ENCODE data around the gene TTBK2. TPM values are rescaled to one million over a fixed set of nuclear protein-coding genes. Genes with fewer than 3 reads are reported as not detected.

The TTBK2 gene
- total and polyA plus RNA-seq, 2 donors (not counting 3 experiments of a cell fraction or from before 2014, with no cell fraction given), result 4.4 to 17.1 TPM

GRCh38 chr15:42760759-42761158, 159.8 kb downstream of the TTBK2 start:
- Histone ChIP-seq H3K4me3 (replicated peaks in 1 of 3; ENCODE audit: insufficient read depth in 1 of 3, low read depth in 1 of 3, low read length in 3 of 3) (no peak overlapping the region), H3K9ac (replicated peaks; ENCODE audit: extremely low read depth, insufficient read depth, low read length) (no peak overlapping the region), H3K36me3 (ENCODE audit: control insufficient read depth in 2 of 2, extremely low read depth in 1 of 2, insufficient read depth in 2 of 2, low read length in 2 of 2) (no peaks in the 10 kb centered on the region), H3K27ac (ENCODE audit: insufficient read depth, low read depth, low read length) (no peak overlapping the region), H2AFZ (ENCODE audit: low read depth, low read length) (no peak overlapping the region), H3K9me1 (replicated peaks; ENCODE audit: control insufficient read depth, extremely low read depth, insufficient read depth, low read length) (no peaks in the 10 kb centered on the region), H3K4me2 (ENCODE audit: insufficient read depth, low read length) (no peak overlapping the region), H3K79me2 (ENCODE audit: control insufficient read depth, insufficient read depth, low read length) (no peaks in the 10 kb centered on the region), H3K9me3 (replicated peaks; ENCODE audit: control insufficient read depth, insufficient read depth, low read length) (no peaks in the 10 kb centered on the region), H3K27me3 (ENCODE audit: control insufficient read depth in 2 of 2, insufficient read depth in 2 of 2, low read length in 2 of 2) (no peaks in the 10 kb centered on the region), H4K20me1 (replicated peaks; ENCODE audit: control insufficient read depth, extremely low read depth, insufficient read depth, low read length) (no peaks in the 10 kb centered on the region), H3K4me1 (ENCODE audit: control insufficient read depth, extremely low read depth, insufficient read depth, low read length) (no peaks in the 10 kb centered on the region)
- dilution Hi-C loops (cut with MboI; ENCODE audit: extremely low pct_ligation_motif_present, low sequenced_read_pairs), result no loop called here
- DNase-seq (ENCODE audit: low read depth, low spot score) (no peak), FAIRE-seq (no peak)
- intact Hi-C loops (cut with micrococcal nuclease), result no loop called here
- CTCF ChIA-PET, result interaction anchor here (0.6 kb wide), 1 partner anchor 71 kb away, joined by 3 read pairs; no protein-coding TSS in a partner anchor
- TF ChIP-seq MAX (IDR thresholded peaks at IDR 0.05; ENCODE audit: insufficient read depth, insufficient read length) (no peak), FOS (IDR thresholded peaks at IDR 0.05; ENCODE audit: borderline replicate concordance, insufficient read depth, low read length) (no peak), CTCF (IDR thresholded peaks at IDR 0.05; ENCODE audit: extremely low read depth in 1 of 2, insufficient read depth in 1 of 2, low read depth in 1 of 2, low read length in 2 of 2) (no peak), JUN (IDR thresholded peaks at IDR 0.05; ENCODE audit: borderline replicate concordance, insufficient read depth, insufficient read length, low read depth) (no peak), POLR2A (IDR thresholded peaks at IDR 0.05; ENCODE audit: low read depth, low read length) (no peak), GATA2 (IDR thresholded peaks at IDR 0.05; ENCODE audit: insufficient read depth, insufficient read length, low read depth, low read length) (no peak), MYC (IDR thresholded peaks at IDR 0.05; ENCODE audit: low read depth, low read length) (no peak), POLR2AphosphoS5 (IDR thresholded peaks at IDR 0.05; ENCODE audit: insufficient read depth, low read depth, low read length) (no peak), EZH2 (IDR thresholded peaks at IDR 0.05; ENCODE audit: borderline replicate concordance, low read depth, low read length, severe bottlenecking) (no peak)
- POLR2A ChIA-PET, result no interaction called here
- no TSS peak for BruUV-seq (replicated peaks)
